Kidney tubule cell (primary cell): ENCODE data around the gene TMEM247.

Experiments used
- DNase-seq: peaks from one replicate; pipeline ENCODE4 v3.0.0-alpha.2; 2018; ENCODE audit warnings: low spot score

The TMEM247 gene

DNA sequence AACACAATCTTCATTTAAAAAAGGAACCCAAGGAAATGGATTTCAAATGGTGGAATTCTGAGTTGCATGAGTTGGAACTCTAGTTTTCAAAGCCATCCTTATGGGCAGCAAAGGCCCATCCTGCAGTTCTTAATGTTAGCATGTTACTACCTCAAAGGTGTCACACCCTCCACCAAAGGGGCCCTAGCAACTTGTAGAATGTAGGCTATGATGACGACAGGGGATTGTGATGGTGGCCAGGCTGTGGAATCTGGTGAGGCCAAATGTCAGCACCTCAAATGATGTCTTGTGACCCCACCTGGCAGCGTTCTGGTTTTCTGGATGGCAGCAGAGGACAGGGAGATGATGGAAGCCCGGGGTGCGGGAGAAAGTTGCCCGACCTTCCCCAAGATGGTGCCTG is at the start of gene TMEM247:
TSS of gene TMEM247 (plus strand) at position 301 of the 400 bp plus-strand sequence.
- DNase-seq: no peak

DNA sequence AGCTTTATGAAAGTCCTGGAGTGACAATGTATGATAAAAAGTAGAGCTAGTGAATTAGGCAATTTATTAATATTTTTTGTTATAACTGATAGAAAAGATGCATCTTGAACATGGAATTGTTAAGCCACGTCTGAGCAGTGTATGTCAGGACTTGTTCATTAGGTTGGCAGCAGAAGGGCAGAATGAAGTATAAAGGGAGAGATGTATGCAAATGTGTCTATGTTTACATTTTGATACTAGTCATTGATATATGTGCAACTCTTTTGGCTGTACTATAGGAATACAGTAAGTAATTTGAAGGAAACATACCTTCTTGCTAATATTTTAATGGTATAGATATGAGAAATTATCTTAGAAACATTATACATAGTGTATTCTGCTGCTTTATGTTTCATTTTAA is 49.0 kb upstream of the TMEM247 start:
- no peak for DNase-seq

DNA sequence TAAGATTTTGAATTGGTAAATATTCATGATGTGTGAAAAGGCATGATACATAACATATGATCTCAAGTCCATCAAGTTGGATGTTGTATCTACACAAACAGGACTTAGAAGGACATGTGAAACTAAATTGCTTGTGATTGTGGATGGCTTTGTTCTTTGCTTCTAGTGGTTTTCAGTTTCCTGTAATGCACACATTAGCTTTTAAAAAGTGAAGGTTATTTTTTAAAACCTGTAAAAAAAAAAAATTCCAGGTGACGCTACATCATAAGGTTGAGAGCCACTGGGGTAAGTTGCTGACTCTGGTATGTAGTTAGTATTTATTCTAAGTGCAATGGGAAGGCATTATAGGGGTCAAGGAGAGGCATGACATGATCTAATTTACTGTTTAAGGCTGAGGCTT is 48.4 kb upstream of the TMEM247 start:
- DNase-seq: no peak

DNA sequence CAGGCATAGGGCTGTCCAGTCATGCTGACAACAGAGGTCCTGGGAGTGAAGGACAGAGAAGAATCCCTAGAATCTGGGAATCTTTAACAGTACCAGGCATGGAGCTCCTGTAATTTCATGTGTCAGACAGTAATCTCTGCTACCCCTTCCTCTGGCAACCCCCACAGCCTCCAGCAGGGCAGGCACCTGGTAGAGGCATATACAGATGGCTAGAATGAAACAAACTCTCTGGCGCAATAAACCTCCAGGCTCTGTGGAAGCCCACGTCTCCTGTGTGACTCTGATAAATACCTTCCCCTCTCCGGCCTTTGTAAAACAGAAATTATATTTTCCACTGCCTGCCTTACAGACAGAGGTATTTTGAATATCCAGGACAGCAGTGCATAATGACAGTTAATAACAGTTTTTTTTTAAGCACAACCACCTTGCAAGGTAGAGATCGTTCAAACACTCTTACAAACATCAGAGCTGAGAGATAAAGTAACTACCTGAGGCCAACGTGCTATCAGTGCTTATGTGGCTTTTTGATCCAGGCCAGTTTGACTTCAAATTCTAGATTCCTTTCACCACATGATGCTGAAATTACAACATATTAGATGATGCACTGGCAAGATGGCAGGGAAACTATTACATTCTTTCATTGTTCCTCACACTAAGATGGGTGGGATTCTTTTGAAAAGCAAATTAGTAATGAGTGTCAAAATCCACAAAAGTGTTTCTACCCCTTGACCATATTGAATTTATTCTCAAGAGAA is 47.7 kb upstream of the TMEM247 start:
- no peak for DNase-seq

GRCh38 chr2:46434851-46435273 is 44.5 kb upstream of the TMEM247 start:
- no peak for DNase-seq

GRCh38 chr2:46435353-46435752 is 44.0 kb upstream of the TMEM247 start:
- no peak for DNase-seq

DNA sequence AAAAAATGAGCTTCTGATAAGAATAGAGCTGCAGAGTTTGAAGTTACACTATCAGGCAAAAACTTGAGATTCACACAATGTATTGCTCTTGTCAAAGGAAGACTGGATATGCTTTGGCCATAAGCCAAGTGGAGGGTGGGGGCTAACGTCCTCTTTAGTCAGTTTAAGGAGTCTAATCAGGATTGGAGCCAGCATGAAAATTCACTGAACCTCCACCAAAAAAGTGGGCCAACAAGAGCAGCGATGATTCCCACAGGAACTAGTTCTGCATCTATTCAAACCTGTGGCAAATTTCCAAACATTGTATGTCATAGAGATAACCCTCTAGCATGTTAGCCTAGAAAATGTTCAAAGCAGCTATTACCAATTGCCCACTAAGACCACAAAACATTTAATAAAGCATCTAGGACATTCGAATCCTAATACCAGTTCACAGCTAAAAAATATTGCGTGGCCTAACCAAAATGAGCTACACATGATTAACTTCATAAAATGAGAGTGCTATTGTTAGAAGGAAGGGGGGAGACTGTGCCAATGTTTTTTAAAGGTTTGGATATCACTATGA is 43.5 kb upstream of the TMEM247 start:
- DNase-seq: no peak

GRCh38 chr2:46436800-46437199 is 42.6 kb upstream of the TMEM247 start:
- DNase-seq: no peak

- no peak for DNase-seq
Observed at GRCh38 chr2:46438102-46438501, 41.3 kb upstream of the TMEM247 start.

DNA sequence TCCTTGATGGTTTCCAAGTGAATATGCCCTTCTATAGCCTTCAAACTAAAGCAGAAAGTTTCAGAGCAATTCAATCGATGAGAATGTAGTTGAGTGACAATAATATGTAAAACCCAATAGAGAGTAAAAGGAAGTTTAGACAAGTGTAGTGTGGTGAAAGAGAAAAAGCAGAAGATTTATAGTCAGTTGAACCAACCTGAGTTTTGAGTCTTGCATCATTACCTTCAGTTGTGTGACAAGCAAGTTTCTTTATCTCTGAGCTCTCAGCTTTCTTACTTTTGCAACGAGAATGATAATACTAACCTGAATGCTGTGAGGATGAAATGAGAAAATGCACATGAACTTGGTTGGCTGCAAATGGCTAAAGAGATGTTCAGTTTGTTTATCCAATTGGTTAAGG is 40.6 kb upstream of the TMEM247 start:
- DNase-seq: no peak

DNA sequence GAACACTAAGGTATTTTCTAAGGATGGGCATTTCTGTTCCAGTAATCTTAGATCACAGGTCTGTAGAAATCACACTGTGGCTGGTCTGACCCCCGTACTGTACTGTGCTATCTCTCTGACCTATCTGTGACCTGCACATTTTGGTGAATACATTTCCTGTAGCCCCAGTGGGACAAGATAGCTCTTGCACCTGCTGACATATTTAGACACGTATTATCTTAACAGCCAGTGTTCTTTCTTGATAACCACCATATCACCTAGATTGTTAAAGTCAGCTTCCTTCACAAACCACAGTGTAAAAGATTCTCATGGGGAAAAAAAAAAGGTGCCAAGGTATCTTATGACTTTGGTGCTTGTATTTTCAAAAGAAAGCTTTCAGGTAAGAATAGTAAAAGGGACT is 39.8 kb upstream of the TMEM247 start:
- no peak for DNase-seq

DNA sequence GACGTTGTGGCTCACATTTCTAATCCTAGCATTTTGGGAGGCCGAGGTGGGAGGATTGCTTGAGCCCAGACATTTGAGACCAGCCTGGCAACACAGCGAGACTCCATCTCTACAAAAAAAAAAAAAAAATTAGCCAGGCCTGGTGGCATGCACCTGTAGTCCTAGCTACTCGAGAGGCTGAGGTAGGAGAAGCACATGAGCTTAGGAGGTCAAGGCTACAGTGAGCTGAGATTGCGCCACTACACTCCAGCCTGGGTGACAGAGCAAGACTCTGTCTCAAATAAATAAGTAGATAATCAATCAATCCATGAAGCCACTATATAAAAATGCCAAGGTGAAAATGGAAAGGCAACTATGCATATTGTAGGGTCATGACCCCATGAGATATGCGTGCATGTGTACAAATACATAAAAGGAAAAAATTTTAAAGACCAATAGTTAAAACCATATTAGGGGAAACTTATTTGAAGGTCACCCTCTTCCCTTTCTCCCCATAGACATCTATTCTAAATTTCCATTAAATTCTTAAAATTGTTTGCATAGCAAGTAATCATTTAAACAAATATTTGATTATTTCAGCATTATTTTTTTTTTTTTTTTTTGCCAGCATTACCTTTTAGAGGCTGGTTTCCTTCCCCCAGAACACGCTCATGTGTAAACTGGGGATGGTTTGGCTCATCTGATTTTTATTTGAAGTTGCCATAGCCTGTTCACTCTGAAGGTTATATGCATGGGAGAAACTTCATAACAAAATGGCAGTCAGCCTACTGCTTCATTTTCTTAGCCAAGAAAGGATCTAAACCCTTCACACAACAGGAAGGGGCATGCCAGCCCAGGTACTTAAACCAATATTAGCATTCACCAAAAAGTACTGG is 37.3 kb upstream of the TMEM247 start:
- DNase-seq: no peak

GRCh38 chr2:46444732-46445131 is 34.6 kb upstream of the TMEM247 start:
- no peak for DNase-seq

GRCh38 chr2:46445556-46445955 is 33.8 kb upstream of the TMEM247 start:
- no peak for DNase-seq

GRCh38 chr2:46446871-46447568 is 32.3 kb upstream of the TMEM247 start:
- DNase-seq: no peak

GRCh38 chr2:46447649-46448048 is 31.7 kb upstream of the TMEM247 start:
- no peak for DNase-seq

- no peak for DNase-seq
Observed at GRCh38 chr2:46448111-46448510, 31.3 kb upstream of the TMEM247 start.

GRCh38 chr2:46448641-46449040 is 30.7 kb upstream of the TMEM247 start:
- no peak for DNase-seq

DNA sequence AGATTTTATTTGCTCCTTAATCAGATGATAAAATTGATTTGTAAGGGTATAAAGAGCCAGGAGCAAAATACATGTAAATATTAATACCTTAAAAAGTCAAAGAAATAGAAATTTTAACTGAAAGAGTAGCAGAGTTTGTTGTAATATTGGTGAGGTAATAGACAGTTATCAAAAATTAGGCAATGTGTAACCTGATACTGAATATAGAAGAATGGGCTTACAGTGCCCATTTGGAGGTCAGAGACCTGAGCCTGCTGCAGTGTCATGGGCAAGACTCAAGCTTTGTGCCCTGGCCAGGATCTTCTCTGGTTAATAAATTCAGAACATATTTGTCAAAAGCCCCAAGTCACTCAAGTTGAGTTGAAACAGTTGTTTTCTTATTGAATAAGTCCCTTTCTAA is 29.7 kb upstream of the TMEM247 start:
- no peak for DNase-seq

DNA sequence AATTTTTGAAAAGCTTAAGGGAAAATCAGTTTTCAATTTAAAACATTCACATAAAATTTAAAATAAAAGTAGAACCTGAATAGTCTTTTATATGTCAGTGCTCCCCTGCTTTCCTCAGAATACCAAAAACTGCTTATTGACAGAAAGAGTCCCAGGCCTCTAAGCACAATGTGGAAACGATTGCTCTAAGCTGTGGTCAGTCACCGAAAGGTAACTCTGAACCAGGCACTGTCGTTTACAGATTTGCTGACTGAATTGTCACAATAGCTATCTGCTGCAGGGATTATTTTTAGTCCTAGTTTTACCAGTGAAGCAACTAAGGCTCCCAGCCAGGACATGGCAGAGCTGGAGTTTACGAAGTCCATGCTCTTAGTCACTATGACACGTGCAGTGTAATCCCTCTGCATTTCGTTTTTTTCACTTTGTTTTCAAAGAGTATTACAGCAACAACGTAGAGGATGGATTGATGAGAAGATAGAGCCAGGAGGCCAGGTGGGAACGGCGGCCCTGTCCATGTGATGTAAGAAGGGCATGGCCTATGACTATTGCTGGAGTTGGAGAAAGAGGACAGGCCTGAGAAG is 28.1 kb upstream of the TMEM247 start:
- no peak for DNase-seq

- no peak for DNase-seq
Observed at GRCh38 chr2:46456789-46457188, 22.6 kb upstream of the TMEM247 start.
